ENCODE measurements around the gene RASD2. TPM values are rescaled to one million over a fixed set of nuclear protein-coding genes. Genes with fewer than 3 reads are reported as not detected.
"Not testable (repeated sequence)": the region's sequence is repeated elsewhere in the genome, so short reads cannot be mapped to it uniquely, and the experiment has no call there.

Gene RASD2, protein sequence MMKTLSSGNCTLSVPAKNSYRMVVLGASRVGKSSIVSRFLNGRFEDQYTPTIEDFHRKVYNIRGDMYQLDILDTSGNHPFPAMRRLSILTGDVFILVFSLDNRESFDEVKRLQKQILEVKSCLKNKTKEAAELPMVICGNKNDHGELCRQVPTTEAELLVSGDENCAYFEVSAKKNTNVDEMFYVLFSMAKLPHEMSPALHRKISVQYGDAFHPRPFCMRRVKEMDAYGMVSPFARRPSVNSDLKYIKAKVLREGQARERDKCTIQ
- 2.0 TPM for total RNA-seq

DNA sequence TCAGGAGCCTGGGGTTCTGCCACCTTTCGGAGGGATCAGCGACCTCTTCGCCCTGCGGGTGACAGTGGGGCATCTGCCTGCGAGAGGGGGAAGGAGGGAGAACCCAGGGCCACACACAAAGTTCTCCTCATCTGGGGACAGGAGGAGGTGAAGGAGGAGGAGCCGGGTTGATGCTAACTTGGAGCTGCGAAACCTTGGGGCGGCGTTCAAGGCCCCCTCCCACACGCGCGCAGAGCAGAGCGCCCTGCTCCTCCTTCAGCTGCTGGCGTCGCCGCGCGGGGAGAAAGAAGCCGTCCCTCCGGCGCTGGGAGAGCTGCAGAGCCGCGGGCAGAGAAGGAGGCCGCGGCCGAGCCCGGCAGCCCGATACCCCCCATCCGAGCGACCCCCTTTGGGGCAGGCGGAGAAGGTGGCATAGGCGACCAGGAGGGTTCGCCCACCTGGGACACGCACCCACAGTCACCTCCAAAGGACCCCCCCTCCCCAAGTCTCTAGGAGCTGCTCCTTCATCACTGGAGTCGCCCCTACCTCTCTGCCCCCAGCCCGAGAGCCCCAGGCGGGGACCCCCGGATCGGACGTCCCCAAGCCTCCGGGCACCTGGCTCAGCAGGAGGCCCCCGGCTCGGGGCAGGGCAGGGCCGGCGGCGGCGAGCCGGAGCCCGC, at the start of gene RASD2:
RASD2 (plus strand) TSS at position 237 of the 659 bp plus-strand sequence. CDS start 5,979 bp downstream, outside the sequence.
- Histone ChIP-seq H3K4me1 (peaks cover 20% of the 10 kb centered on the region), H3K4me3 (peak within 1 kb of the TSS; percentile 58 to 75), H3K27me3 (no peaks in the 10 kb centered on the region), H3K36me3 (no peaks in the 10 kb centered on the region), H3K27ac (peak within 1 kb of the TSS; percentile 59), H3K9me3 (no peaks in the 10 kb centered on the region)
- DNase-seq (ENCODE audit: extremely low spot score in 2 of 2): no peak
- intact Hi-C loops (cut with DNase I): no loop called here
- TF ChIP-seq POLR2A (IDR thresholded peaks at IDR 0.05): no peak
- TF ChIP-seq, protein P1, sequence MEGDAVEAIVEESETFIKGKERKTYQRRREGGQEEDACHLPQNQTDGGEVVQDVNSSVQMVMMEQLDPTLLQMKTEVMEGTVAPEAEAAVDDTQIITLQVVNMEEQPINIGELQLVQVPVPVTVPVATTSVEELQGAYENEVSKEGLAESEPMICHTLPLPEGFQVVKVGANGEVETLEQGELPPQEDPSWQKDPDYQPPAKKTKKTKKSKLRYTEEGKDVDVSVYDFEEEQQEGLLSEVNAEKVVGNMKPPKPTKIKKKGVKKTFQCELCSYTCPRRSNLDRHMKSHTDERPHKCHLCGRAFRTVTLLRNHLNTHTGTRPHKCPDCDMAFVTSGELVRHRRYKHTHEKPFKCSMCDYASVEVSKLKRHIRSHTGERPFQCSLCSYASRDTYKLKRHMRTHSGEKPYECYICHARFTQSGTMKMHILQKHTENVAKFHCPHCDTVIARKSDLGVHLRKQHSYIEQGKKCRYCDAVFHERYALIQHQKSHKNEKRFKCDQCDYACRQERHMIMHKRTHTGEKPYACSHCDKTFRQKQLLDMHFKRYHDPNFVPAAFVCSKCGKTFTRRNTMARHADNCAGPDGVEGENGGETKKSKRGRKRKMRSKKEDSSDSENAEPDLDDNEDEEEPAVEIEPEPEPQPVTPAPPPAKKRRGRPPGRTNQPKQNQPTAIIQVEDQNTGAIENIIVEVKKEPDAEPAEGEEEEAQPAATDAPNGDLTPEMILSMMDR (IDR thresholded peaks at IDR 0.05): no peak
- peak in 1 of 2 donors; percentile 20 for TF ChIP-seq POLR2AphosphoS5 (IDR thresholded peaks at IDR 0.05; ENCODE audit: insufficient read depth in 1 of 2, low read depth in 1 of 2)

DNA sequence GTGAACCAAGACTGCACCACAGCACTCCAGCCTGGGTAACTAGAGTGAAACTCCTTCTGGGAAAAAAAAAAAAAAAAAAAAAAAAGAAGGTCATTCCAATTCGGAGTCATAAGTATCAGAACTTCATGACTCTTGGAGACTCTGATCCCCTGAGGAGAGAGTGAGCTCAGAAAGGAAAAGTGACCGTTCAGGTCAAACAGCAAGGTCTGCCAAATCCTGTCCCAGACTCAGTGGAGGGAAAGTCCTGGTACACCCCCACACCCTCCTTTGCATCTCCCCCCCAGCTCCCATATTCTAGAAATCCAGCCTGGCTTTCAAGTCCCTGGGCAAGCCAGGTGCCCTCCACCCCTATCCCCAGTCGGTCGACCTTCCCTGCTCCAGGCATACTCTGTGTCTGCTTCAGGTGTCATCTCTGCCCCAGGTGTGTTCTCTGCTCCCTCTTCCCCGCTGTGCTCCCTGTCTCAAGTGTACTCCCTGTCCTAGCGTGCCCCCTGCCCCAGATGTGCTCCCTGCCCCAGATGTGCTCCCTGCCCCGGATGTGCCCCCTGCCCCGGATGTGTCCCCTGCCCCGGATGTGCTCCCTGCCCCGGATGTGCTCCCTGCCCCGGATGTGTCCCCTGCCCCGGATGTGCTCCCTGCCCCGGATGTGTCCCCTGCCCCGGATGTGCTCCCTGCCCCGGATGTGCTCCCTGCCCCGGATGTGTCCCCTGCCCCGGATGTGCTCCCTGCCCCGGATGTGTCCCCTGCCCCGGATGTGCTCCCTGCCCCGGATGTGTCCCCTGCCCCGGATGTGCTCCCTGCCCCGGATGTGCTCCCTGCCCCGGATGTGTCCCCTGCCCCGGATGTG, 49.3 kb upstream of the RASD2 start:
- H3K36me3 ChIP-seq; DNase-seq (ENCODE audit: extremely low spot score in 2 of 2); H3K4me1 ChIP-seq; H3K27me3 ChIP-seq; H3K27ac ChIP-seq; H3K9me3 ChIP-seq; intact Hi-C loops (cut with DNase I); H3K4me3 ChIP-seq: not testable (repeated sequence)

DNA sequence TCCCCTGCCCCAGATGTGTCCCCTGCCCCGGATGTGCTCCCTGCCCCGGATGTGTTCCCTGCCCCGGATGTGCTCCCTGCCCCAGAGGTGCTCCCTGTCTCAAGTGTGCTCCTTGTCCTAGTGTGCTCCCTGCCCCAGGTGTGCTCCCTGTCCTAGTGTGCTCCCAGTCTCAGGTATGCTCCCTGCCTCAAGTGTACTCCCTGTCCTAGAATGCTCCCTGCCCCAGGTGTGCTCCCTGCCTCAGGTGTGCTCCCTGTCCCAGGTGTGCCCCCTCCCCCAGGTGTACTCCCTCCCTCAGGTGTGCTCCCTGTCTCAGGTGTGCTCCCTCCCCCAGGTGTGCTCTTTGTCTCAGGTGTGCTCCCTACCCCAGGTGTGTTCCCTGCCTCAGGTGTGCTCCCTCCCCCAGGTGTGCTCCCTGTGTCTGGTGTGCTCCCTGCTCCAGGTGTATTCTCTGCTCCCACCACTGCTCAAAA, 48.7 kb upstream of the RASD2 start:
- Histone ChIP-seq H3K27me3 (no peaks in the 10 kb centered on the region), H3K9me3 (no peaks in the 10 kb centered on the region), H3K27ac (no peak overlapping the region), H3K4me3 (no peak overlapping the region), H3K36me3 (no peaks in the 10 kb centered on the region), H3K4me1 (no peaks in the 10 kb centered on the region)
- intact Hi-C loops (cut with DNase I): no loop called here
- DNase-seq (ENCODE audit: extremely low spot score in 2 of 2): no peak
- TF ChIP-seq, protein P1 (IDR thresholded peaks at IDR 0.05): no peak
- TF ChIP-seq POLR2AphosphoS5 (IDR thresholded peaks at IDR 0.05; ENCODE audit: insufficient read depth in 1 of 2, low read depth in 1 of 2): no peak

DNA sequence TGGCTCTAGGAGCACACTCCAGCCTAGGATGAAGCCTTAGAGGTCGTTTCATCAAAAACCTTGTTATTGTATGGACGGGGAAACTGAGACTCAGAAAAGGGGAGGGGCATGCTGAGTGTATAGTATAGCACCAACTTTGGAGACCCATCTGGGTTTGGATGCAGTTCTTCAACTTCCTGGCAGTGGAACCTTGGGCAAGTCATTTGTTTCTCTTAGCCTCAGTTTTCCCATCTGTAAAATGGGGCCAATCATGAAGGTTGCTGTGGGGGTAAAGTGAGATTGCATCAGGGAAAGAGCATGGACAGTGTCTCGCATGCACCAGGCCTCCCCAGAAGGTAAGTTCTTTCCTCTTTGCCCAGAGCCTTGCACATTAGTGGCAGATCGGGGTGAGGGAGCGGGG, 47.6 kb upstream of the RASD2 start:
- TF ChIP-seq POLR2A (IDR thresholded peaks at IDR 0.05): no peak
- TF ChIP-seq, protein P1 (IDR thresholded peaks at IDR 0.05): no peak
- no peak for TF ChIP-seq POLR2AphosphoS5 (IDR thresholded peaks at IDR 0.05; ENCODE audit: insufficient read depth in 1 of 2, low read depth in 1 of 2)
- no peaks in the 10 kb centered on the region for H3K4me1 ChIP-seq
- no peak overlapping the region for H3K27ac ChIP-seq
- no peaks in the 10 kb centered on the region for H3K27me3 ChIP-seq
- no peak overlapping the region for H3K4me3 ChIP-seq
- H3K36me3 ChIP-seq: no peaks in the 10 kb centered on the region
- no peak for DNase-seq (ENCODE audit: extremely low spot score in 2 of 2)
- H3K9me3 ChIP-seq: no peaks in the 10 kb centered on the region
- intact Hi-C loops (cut with DNase I): no loop called here

DNA sequence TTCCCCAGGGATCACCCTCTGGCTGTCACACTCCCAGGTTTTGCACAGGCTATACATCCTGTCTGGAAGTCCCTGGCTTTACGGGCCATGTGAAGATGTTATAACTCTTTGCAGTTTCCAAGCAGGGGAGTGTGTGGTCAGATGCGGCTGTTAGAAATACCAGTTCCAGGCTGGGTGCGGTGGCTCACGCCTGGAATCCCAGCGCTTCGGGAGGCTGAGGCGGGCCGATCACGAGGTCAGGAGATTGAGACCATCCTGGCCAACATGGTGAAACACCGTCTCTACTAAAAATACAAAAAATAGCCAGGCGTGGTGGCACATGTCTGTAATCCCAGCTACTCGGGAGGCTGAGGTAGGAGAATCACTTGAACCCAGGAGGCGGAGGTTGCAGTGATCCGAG, 44.9 kb upstream of the RASD2 start:
- H3K36me3 ChIP-seq; H3K27ac ChIP-seq; H3K9me3 ChIP-seq; H3K4me1 ChIP-seq; H3K27me3 ChIP-seq; intact Hi-C loops (cut with DNase I); DNase-seq (ENCODE audit: extremely low spot score in 2 of 2); H3K4me3 ChIP-seq: not testable (repeated sequence)

All from vagina (tissue), 2 donors.